ENCODE measurements around the gene ENO2.
A peak's percentile ranks its signal among the peaks of the same experiment; 100 is the strongest.
"Not testable (repeated sequence)": the region's sequence is repeated elsewhere in the genome, so short reads cannot be mapped to it uniquely, and the experiment has no call there.

ENO2 gene

DNA sequence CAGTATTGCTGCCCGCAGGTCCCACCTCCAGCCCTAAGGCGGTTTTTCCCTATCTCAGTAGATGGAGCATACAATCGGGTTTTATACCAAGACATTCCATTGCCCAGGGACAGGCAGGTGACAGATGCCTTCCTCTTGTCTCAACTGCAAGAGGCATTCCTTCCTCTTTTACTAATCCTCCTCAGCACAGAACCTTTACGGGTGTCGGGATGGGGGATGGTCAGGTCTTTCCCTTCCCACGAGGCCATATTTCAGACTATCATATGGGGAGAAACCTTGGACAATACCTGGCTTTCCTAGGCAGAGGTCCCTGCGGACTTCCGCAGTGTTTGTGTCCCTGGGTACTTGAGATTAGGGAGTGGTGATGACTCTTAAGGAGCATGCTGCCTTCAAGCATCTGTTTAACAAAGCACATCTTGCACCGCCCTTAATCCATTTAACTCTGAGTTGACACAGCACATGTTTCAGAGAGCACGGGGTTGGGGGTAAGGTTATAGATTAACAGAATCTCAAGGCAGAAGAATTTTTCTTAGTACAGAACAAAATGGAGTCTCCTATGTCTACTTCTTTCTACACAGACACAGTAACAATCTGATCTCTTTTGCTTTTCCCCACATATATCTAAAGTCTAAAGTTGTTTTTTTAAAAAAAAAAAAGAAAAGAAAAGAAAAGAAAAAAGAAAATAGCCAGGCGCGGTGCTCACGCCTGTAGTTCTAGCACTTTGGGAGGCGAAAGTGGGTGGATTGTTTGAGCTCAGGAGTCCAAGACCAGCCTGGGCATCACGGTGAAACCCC is 28.0 kb upstream of the ENO2 start:
- DNase-seq, result not testable (repeated sequence)

DNA sequence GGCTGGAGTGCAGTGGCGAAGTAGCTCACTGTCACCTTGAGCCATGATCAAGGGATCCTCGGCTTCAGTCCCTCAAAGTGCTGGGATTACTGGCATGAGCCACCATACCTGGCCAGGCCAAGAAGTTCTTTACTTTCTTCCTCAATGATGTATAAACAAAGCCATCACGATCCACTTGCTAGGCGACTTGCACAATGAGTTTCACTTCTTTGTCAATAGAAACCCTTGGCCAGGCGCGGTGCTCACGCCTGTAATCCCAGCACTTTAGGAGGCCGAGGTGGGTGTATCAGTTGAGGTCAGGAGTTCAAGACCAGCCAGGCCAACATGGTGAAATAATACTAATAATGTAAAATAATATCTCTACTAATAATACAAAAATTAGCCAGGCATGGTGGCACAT is 26.9 kb upstream of the ENO2 start:
- no peak for DNase-seq

DNA sequence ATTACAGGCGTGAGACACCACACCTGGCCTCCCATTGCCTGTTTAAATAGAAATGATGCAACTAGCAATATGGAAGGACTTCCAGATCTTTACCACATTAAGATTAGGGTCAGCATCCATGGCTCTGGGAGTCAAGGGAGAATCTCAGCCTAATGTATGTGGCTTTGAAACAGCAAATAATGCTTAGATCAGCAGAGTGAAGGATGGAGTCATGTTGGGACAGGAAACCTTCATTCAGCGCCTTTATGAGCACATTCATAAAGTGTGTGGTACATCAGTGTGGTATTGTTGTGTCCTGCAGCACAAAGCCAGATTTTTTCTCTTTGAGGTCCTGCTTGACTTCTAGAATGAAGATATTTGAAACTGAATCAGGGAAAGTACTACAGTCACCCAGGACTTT is 26.0 kb upstream of the ENO2 start:
- no peak for DNase-seq

DNA sequence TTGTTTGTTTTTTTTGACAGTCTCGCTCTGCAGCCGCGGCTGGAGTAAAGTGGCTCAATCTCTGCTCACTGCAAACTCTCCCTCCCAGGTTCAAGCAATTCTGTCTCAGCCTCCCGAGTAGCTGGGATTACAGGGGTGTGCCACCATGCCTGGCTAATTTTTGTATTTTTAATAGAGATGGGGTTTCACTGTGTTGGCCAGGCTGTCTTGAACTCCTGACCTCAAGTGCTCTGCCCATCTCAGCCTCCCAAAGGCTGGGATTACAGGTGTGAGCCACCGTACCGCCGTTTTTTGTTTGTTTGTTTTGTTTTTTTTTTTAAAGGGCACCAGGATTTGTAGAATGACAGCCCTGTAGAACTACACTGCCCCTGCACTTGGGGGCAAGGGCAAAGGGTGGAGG is 25.6 kb upstream of the ENO2 start:
- DNase-seq, result not testable (repeated sequence)

DNA sequence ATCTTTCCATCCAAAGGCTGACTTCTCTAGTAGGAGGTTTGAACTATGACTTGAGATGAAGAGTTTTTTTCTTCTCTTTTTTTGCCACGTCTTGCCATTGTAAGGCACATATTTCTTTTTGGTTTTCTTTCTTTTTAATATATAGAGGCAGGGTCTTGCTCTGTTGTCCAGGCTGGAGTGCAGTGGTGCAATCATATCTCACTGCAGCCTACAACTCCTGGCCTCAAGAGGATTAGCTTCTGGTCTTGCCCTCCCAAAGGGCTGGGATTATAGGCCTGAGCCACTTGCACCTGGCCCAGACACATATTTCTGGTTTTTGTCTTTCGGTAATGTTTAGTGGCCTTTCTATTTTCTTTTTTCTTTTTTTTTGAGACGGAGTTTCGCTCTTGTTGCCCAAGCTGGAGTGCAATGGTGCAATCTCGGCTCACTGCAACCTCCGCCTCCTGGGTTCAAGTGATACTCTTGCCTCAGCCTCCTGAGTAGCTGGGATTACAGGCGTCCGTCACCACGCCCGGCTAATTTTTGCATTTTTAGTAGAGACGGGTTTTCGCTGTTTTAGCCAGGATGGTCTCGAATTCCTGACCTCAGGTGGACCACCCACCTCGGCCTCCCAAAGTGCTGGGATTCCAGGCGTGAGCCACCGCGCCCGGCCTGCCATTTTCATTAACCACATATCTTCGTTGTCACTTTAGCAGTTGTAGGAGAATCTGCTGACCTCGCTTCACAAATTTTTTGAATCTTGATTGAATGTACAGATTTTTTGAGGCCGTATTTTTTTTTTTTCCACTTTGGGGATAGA is 24.4 kb upstream of the ENO2 start:
- not testable (repeated sequence) for DNase-seq

DNA sequence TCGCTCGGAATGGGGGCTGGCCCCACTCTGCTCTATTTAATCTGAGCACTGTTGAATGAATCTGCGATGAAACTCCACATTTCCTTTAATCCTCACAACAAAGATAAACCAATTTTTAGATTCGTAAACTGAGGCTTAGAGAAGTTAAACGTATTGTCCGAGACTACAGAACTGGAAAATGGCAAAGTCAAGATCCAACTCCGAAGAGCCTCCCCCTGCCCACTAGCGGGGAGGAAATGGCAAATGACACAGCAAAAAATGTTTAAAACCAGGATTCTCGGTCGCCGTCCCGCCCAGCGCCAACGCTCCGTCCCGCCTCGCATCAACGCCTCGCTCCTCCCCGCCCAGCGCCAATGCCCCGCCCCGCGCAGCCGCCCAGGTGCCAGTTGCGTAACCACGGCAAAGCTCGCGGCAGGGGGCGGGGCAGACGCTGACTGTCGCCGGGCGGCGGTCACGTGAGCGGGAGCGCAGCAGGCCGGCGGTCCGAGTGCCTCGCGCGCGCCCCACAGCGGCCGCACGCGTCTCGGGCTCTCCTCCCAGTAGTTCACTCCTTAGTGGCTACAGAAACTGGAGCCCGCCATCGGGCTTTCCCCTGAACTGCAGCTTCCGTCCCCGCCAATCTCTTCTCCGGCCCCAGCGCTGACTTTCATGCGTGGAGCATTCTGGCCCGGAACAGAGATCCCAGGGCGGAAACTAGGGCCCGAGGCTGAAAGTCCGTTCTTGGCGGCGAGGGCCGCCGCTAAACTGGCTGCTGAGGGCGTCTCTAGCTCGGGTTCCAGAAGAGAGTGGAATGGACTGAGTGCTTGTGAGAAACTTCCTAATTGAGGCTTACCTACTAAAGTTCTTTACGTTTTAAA is 23.4 kb upstream of the ENO2 start:
- peak; percentile 94 to 96 for DNase-seq

DNA sequence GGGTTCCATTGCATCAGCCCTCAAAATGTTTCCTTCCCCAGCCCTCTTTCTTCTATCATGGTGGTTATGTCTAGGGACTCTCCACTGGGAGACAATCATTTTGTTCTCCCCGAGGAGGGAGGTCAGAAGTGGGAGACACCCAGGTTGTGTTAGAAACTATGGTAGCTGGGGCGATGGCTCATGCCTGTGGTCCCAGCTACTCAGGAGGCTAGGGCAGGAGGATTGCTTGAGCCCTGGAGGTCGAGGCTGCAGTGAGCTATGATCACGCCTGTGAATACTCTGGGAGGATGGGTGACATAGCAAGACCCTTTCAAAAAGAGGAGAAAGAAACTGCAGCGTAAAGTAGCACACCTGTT is 22.8 kb upstream of the ENO2 start:
- no peak for DNase-seq

DNA sequence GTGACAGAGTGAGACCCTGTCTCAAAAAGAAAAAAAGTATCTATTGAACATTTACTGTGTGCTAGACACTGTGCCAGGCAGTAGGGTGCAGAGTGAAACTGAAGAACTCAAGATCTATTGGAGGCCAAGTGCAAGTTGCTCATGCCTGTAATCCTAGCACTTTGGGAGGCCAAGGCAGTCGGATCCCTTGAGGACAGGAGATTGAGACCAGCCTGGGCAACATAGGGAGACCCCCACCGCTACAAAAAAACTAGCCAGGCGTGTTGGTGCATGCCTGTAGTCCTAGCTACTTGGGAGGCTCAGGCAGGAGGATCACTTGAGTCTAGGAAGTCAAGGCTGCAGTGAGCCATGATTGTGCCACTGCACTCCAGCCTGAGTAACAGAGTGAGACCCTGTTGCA is 21.7 kb upstream of the ENO2 start:
- not testable (repeated sequence) for DNase-seq

DNA sequence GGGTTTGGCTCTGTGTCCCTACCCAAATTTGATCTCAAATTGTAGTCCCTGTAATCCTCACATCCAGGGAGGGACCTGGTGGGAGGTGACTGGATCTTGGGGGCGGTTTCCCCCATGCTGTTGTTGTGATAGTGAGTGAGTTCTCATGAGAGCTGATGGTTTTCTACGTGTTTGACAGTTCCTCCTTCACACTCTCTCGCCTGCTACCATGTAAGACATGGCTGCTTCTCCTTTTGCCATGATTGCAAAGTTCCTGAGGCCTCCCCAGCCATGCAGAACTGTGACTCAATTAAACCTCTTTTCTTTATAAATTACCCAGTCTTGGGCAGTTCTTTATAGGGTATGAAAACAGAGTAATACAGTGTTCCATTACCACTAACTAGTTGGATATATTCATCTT is 20.1 kb upstream of the ENO2 start:
- DNase-seq, result no peak

DNA sequence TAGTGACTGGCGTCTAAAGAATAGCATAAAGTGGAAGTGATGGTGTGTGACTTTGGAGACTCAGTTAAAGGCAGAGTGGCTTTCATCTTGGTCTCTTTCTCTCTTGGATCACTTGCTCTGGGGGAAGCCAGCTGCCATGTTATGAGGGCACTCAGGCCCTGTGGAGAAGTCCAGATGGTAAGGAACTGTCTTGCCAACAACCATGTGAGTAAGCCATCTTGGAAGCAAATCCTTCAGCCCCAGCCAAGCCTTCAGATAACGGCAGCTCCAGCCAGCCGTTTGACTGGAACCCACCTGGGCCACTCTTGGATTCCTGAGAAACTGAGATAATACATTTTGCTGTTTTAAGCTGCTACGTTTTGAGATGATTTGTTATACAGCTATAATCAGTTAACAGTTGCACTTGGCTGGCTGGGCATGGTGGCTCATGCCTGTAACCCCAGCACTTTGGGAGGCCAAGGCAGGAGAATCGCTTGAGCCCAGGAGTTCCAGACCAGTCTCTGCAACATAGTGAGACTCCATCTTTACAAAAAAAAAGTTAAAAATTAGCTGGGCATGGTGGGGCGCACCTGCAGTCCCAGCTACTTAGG is 17.4 kb upstream of the ENO2 start:
- DNase-seq, result no peak

DNA sequence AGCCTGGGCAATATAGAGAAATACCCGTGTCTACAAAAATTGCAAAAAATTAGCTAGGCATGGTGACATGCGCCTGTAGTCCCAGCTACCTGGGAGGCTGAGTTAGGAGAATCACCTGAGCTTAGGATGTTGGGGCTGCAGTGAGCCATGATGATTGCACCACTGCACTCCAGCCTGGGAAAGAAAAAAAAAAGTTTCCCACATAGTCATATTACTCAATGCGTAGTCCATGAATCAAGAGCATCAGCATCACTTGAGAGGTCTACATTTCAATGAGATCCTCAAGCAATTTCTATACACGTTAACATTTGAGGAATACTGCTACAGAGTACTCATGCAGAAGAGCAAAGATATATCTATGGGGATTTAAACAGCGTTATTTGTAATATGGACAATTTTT is 15.0 kb upstream of the ENO2 start:
- no peak for DNase-seq

DNA sequence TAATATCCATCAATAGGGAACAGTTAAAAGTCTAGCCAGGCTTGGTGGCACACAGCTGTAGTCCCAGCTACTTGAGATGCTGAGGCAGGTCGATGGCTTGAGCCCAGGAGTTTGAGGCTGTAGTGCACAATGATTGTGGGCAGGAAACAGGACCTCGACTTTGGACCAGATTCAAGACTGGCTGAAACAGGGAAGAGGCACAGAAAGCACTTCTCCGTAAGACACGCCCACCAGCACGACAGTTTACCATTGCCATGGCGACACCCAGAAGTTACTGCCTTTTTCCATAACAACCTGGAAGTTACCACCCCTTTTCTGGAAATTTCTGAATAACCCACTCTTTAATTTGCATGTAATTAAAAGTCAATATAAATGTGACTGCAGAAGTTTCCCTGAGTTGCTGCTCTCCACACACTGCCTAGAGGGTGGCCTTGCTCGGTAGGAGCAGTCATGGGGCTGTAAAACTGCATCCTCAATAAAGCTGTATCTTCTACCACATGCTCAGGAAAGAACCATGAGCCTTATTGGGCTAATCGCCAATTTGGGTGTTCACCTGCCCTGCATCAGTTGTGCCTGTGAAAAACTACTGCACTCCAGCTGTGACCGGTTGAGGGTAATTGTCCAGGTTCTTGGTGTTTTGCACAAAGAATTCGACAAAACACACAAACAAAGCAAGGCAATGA is 14.4 kb upstream of the ENO2 start:
- DNase-seq, result no peak

DNA sequence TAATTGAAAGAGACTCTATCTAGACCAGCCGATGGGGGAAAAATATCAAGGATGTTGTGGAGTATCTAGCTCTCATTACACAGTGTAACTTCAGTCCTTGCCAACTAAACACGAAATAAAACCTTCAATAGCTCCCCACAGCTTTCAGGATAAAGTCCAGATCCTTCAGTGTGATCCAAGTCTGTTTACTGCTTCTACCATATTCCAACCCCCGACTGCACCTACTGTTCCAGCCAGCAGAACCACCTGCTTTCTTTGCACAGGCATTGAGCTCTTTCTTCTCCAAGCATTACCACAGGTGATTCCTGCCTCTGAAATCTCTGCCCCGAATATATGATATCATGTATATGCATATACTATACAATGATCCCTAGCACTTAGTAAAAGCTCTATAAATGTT is 11.9 kb upstream of the ENO2 start:
- DNase-seq, result no peak

DNA sequence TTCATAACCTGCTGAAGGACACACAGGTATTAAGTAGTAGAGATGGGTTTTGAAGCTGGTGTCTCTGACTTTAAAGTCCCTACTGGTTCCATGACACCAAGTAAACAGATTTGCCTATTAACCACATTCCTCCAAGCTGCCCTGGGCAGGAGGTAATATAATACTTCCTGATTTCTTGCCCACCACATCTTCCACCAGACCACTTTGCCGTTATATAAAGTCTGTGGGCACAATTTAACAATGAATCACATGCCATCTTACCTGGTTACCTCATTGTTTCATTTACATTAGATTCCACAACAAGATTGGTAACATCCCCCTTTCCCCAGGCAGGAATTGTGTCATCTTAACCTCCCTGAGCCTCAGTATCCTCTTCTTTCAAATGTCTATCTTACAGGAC is 10.7 kb upstream of the ENO2 start:
- DNase-seq, result no peak

DNA sequence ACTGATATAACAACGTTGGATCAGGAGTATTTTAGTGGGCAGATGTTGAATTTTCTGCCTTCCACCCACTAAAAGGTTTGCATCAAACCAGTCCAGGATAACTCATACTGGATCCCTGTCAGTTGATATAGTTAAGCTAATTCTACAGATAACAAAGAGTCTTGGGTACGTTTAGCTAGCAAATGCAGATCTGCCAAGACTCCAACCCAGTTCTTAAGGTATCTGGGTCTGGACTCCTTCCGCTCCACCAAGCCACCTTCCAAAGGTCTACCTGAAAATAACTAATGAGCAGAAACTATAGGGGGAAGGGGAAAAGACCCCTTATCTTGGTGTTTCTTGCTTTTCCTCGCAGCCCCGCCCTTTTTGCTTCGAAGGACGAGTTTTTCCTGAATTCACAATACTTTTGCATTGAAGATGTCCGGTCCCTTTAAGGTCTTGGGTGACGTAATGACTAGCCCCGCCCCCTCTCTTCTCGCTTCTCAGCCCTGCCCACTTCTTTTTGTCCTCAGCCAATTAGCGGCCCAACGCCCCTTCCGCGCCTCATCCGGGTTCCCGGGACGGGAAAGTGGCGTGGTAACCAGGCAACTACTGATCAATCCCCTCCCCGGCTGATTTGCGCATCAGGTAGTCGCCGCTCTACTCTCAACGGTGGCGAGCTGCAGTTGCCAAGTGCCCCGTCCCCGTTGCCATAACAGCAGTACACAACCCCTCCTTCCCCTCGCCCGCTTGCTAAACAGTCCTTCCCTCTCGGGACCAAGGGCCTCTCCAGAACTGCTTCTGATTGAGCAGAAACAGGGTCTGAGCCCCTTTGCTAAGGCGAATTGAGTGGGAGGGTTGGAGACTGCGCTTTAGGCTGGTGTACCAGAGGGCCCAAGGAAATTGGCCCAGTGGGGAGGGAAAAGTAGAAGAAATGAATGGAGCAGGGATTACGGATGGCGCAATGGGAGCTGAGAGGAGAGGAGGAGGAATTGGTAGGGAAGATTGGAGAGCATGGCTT is 9.8 kb upstream of the ENO2 start, which contains the start of gene LRRC23:
Gene LRRC23, plus strand, starts transcription at position 543 of the 997 bp plus-strand sequence. CDS start 812 bp downstream, outside the sequence.
- peak; percentile 94 to 96 for DNase-seq

DNA sequence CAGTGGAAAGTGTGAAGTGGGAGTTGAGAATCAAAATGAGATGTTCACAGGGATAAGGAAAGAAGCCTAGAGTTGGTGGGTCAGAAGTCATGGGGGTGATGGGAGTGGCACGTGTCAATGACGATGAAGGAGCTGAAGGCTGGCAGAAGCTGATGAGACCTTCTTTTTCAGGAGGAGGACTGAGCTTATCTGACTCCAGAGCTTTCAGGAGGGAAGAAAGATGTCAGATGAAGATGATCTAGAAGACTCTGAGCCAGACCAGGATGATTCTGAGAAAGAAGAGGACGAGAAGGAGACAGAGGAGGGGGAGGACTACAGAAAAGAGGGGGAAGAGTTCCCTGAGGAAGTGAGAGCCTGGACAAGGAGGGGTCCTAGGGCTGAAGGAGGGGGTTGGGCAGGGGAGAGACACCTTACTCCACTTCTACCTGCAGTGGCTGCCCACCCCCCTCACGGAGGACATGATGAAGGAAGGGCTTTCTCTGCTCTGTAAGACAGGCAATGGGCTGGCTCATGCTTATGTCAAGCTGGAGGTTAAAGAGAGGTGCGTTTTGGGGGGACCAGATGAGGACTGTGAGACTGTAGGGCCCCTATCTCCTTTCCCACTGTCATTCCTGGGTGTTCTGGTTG is 8.9 kb upstream of the ENO2 start:
- DNase-seq, result no peak

DNA sequence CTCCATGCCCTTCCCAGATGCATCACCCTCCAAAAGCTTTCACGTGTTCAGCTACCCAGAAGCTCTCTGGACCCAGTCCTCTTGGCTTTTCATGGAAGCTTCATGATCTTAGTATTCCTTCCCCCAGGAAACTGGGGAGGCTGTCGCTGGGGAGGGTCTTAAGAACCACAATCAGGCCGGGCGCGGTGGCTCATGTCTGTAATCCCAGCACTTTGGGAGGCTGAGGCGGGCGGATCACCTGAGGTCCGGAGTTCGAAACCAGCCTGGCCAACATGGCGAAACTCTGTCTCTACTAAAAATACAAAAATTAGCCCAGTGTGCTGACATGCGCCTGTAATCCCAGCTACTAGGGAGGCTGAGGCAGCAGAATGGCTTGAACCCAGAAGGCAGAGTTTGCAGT is 6.2 kb upstream of the ENO2 start:
- not testable (repeated sequence) for DNase-seq

DNA sequence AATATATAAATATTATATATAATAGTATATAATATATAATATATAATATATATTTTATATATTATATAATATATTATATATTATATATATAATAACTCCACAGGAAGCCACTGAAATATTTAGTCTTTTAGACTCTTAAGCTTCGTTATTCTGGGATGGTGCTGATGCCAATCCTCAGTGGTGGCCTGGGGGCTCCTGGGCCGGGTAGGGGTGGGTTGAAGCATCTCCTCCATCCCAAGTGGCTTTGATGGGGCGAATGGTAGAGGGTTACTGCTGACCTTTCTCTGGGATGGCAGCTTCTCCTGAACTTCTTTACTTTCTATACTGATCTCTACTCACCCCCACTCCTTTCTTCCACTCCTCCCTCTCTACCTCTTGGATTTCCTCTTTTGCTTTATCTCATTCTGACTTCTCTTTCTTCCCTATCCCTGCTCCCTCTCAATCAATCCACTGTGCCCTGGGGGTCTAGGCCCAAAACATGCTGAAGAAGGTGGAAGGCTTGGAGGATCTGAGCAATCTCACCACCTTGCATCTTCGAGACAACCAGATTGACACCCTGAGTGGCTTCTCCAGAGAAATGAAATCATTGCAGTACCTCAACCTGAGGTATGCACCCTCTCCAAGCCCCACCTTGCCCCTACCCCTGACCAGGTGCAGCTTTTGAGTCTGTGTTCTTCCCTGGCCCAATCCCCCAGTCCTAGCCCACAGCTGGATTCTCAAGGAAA is 4.8 kb upstream of the ENO2 start:
- no peak for DNase-seq

DNA sequence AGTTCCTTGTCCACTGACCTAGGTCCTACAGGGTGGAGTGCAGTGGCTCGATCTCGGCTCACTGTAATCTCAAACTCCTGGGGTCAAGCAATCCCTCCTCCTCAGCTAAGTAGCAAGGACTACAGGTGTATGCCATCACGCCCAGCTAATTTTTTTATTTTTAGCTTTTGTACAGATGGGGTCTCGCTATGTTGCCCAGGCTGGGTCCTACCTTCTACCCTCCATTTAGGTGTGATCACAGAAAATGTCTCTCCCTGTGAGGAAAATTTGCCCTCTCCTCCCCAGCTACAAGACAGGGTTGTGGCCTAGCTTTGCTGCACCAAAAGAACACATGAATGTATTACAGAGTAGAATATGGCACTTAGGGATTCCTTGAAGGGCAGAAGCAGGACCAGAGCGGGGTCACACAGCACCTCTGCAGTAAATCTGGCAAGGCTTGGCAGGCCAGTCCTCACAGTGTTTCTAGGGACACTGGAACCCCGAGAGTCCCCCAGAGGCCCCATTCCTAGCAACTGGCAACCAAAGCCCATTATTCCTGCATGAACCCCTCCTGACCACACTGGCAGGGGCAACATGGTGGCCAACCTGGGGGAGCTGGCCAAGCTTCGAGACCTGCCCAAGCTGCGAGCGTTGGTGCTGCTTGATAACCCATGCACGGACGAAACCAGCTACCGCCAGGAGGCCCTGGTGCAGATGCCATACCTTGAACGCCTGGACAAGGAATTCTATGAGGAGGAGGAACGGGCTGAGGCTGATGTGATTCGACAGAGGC is 2.0 kb upstream of the ENO2 start:
- DNase-seq, result no peak
